GM21447 (cell line): Measurements from ENCODE around the gene KCNJ10.
A peak's percentile ranks its signal among the peaks of the same experiment; 100 is the strongest.

ENCODE experiments used
- ATAC-seq: cut with Tn5 transposase; IDR thresholded peaks from one replicate; pipeline ENCODE4 v1.9.1; 2021; ENCODE audit not compliant: unreplicated experiment

Gene KCNJ10

DNA sequence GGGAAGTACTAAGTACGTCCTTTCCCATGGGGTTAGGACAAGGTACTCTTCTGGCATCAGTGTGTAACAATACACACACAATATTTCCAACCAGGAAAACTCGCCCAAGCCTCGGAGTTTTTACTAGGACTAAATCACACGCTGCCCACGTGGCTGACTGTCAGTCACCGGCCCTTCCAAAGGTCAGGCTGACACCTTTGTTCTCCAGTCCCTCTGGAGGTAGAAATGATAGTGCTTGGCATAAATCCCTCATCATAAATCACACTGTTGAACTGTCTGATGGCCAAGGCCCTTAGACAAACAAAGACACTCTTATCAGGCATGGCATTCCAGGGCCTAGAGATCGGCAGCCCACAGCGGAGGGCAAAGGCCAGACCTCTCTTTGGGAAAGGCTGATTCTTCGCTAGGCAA lies 99.0 kb downstream of the KCNJ10 start:
- ATAC-seq, result no peak

DNA sequence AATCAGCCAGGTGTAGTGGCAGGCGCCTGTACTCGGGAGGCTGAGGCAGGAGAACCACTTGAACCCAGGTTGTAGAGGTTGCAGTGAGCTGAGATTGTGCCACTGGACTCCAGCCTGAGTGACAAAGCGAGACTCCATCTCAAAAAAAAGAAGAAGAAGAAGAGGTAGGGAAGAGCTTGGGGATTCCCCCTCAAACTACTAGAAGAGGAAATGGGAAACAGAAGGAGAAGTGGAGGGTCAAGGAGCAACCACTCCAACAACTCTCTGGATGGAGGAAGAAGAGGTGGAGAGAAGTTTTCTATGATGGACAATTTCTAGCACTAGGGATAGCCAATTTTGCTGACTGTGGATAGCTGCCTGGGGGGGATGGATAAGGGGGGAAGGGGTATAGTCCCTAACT lies 101.1 kb downstream of the KCNJ10 start:
- no peak for ATAC-seq

- no peak for ATAC-seq
These were observed 104.7 kb downstream of the KCNJ10 start for GRCh38 chr1:159965263-159965662.

DNA sequence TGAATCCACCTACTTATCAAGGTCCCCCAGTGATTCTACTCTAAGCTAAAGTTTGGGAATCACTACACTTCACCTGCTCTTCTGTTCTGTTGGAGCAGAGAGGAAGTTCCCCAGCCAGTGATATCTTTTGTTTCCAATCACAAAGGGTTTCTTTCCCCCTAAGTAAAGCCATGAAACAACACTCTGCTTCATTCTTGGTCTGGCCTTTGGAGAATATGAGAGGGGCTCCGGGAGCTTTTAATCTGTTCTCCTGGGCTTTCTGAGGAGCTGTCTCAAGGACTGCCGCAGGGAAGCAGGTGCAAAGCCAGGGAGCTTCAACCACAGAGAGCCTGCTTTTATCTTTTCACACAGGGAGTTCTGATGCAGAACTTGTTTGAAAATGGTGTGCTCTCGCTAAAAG lies 105.8 kb downstream of the KCNJ10 start:
- no peak for ATAC-seq

GRCh38 chr1:159962176-159962575 lies 107.8 kb downstream of the KCNJ10 start:
- ATAC-seq, result no peak

DNA sequence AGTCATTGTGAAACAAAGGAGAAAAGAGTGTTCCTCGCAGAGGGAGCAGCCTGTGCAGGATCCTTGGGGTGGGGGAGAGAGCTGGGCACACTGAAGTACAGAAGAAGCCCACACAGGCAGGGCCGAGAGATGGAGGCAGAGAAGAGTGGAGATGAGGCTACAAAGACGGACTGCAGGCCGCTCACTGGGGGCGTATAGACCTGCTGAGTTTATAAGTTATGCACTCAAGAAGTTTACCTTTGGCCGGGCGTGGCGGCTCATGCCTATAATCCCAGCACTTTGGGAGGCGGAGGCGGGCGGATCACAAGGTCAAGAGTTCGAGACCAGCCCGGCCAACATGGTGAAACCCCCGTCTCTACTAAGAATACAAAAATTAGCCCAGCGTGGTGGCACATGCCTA lies 108.3 kb downstream of the KCNJ10 start:
- no peak for ATAC-seq

DNA sequence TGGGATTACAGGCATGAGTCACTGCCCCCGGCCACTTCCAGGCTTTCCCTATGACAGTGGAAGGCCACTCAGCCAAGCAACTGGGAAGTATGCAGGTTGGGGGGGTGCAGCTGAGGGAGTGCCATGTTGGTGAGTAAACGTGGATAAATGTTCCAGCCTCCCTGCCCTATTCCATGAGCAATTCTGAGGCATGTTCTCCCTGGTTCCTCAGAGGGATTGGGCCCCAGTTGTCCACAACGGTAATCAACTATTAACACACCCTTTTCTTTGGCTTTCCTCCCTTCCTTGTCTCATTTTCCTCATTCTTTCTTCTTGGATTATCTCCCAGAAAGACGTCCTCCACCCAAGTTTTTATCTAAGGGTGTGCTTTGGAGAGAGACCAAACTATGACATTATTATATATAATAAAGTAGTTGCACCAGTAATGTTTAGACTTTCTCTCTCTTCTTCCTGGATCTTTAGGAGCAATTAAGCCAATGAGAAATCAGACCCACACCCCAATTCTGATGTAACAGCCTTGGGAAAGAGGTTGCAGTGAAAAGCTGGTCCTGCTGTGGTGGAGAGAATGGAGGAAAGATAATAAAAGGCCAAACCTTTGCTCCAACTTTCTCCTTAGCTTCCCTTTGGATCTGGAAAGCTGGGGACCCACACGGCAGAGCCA lies 109.1 kb downstream of the KCNJ10 start:
- no peak for ATAC-seq

- ATAC-seq, result no peak
These were observed 110.5 kb downstream of the KCNJ10 start for GRCh38 chr1:159959451-159959850.

- peak; percentile 70 for ATAC-seq
These were observed 111.1 kb downstream of the KCNJ10 start for GRCh38 chr1:159958719-159959380.

- ATAC-seq, result no peak
These were observed 112.1 kb downstream of the KCNJ10 start for GRCh38 chr1:159957824-159958268.

DNA sequence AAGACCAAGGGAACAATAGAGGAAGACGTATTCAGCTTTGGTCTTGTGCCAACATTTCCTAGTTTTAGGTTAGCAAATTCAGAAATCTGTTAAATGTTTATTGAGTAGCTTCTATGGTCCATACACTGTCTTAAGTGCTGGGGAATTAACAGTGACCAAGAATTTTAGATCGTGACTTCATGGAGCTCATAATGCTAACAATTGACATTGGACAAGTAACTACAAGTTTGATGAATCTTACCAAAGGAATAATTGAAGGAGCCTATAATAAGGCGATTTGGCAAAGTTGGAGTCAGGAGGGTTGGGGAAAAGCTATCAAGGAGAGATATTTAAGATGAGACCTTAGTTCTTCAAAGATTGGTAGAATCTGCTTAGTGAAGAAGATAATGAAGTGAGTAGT lies 114.5 kb downstream of the KCNJ10 start:
- no peak for ATAC-seq

- ATAC-seq, result no peak
These were observed 116.1 kb downstream of the KCNJ10 start, which contains the start of gene SLAMF9 for GRCh38 chr1:159953536-159954515. Gene SLAMF9, minus strand, starts transcription at chr1:159954237. Its CDS starts 100 bp downstream, at chr1:159954137.

DNA sequence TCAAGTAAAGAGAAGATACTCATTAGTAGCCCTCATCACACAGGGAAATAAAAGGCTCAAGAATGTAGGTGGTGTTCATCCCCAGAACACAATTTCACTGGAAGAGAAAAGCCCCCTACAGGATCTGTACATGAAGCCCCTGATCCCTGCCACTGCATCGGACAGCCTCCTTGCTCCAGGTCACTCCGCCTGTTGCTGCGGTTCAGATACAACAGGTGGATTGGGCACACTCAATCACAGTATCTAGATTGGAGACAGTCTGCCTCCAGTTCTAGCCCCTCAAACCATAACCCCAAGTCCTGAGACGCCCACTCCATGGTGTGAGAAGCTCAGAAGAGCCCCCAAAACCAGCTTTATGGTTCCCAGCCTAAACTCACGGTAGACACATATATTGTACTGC lies 117.0 kb downstream of the KCNJ10 start:
- no peak for ATAC-seq

DNA sequence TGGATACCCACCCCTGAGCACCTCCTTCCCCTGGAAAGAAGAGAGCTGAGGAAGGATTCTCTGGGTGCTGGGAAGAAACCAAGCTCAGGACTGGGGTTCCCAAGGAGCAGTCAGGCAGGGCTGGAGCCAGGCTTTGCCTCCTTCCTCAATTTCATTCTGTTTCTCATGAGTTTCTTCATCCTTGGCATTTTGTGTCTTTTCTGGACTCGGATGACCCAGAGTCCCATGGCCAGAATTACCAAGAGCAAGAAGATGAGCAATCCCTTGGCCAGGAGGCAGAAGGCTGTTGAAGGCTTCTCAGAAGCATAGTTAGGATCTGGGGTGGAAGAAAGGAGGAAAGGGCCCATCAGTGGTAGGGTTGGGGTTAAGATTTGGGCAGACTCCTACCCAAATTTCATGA lies 118.4 kb downstream of the KCNJ10 start:
- ATAC-seq, result no peak

GRCh38 chr1:159951016-159951415 lies 118.9 kb downstream of the KCNJ10 start:
- no peak for ATAC-seq

GRCh38 chr1:159949981-159950381 lies 120.0 kb downstream of the KCNJ10 start:
- no peak for ATAC-seq

GRCh38 chr1:159949123-159949522 lies 120.8 kb downstream of the KCNJ10 start:
- no peak for ATAC-seq
